Activated CD8-positive, alpha-beta memory T cell treated with anti-CD3 and anti-CD28 coated beads, Interleukin-2, amount 10 ng/mL, durations not matched to agents 7 days and 5 days (primary cell): Measurements from ENCODE around the gene TIAM1. TPM values are rescaled to one million over a fixed set of nuclear protein-coding genes. Genes with fewer than 3 reads are reported as not detected.
A peak's percentile ranks its signal among the peaks of the same experiment; 100 is the strongest.

Experiments
- ATAC-seq: fragments of 150-1000 bp; cut with Tn5 transposase; one replicate; pipeline ENCODE4 v1.10.0; 2021; ENCODE audit warnings: moderate library complexity
- CTCF ChIA-PET: fragments of 350-600 bp; sonication (Branson Sonifier 250); formaldehyde crosslinking; loops from one replicate; lab custom pipeline; 2021; ENCODE audit warnings: antibody characterized with exemption; lab: Charles Lee
- DNase-seq: peaks from one replicate; pipeline ENCODE4 v3.0.0-alpha.2; 2020
- H3K27ac Mint-ChIP-seq: one replicate; pipeline ENCODE4 v1.8.0; 2021; ENCODE audit warnings: mild to moderate bottlenecking, mixed read lengths
- H3K27me3 Mint-ChIP-seq: one replicate; pipeline ENCODE4 v1.8.0; 2021; ENCODE audit warnings: mixed read lengths
- H3K36me3 Mint-ChIP-seq: one replicate; pipeline ENCODE4 v1.8.0; 2021; ENCODE audit warnings: mild to moderate bottlenecking, mixed read lengths
- H3K4me1 Mint-ChIP-seq: one replicate; pipeline ENCODE4 v1.8.0; 2021; ENCODE audit warnings: mixed read lengths
- H3K4me3 Mint-ChIP-seq: one replicate; pipeline ENCODE4 v1.8.0; 2021; ENCODE audit warnings: mild to moderate bottlenecking, moderate library complexity, mixed read lengths
- H3K9me3 Mint-ChIP-seq: one replicate; pipeline ENCODE4 v1.8.0; 2022; ENCODE audit warnings: low read depth, mixed read lengths
- total RNA-seq, 2 experiments: library from RNA; stranded (reverse); gene quantifications; one replicate each; pipeline ENCODE4 v1.2.3, GENCODE V29; 2021

Gene TIAM1
- total RNA-seq, 2 experiments from 2014 or later, result 18.8 to 20.5 TPM

DNA sequence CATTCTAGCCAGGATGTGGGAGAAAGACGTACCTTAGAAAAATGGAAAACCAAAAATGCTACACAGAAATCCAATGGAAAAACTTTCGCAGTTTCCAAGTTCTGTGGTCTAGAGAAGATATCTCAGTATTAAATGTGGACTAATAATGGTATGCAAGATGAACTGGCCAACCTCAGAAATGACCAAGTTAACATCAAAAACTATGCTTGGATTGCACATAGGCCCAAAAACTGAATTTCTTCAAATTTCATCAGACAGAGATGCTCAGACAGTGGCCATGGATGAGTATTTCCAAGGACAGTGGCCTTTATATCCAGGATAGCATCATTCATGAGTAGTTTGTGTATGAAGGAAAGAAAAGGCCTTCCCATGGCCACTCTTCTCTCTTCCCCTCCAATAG, 132.2 kb downstream of the TIAM1 start:
- Mint-ChIP-seq H3K4me1 (peaks cover 2% of the 10 kb centered on the region), H3K27ac (no peak overlapping the region), H3K27me3 (peaks cover 5% of the 10 kb centered on the region), H3K36me3 (no peaks in the 10 kb centered on the region), H3K4me3 (no peak overlapping the region), H3K9me3 (no peaks in the 10 kb centered on the region)
- DNase-seq (no peak), ATAC-seq (no peak)
- CTCF ChIA-PET, result no interaction called here

DNA sequence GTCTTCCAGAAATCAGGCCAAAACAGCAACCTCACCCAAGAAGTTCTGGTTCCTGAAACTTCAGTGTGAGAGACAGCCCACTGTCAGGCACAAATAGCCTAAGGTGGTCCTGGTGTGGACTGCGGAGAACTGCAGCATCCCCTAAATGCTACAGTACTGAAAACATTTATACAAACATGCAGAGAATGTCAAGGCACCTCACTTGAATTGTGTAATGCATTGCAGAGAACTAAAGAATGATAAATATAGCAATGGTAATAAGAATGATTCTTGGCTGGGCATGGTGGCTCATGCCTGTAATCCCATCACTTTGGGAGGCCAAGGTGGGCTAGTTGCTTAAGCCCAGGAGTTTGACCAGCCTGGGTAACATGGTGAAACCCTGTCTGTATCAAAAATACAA, 138.6 kb downstream of the TIAM1 start:
- no peaks in the 10 kb centered on the region for H3K36me3 Mint-ChIP-seq
- CTCF ChIA-PET, result no interaction called here
- no peaks in the 10 kb centered on the region for H3K9me3 Mint-ChIP-seq
- peaks cover 10% of the 10 kb centered on the region for H3K27me3 Mint-ChIP-seq
- DNase-seq, result no peak
- H3K27ac Mint-ChIP-seq, result no peak overlapping the region
- no peak for ATAC-seq
- H3K4me1 Mint-ChIP-seq, result peaks cover 2% of the 10 kb centered on the region
- no peak overlapping the region for H3K4me3 Mint-ChIP-seq

- Mint-ChIP-seq H3K27ac (no peak overlapping the region), H3K4me3 (no peak overlapping the region), H3K9me3 (no peaks in the 10 kb centered on the region), H3K27me3 (peaks cover 10% of the 10 kb centered on the region), H3K4me1 (peaks cover 2% of the 10 kb centered on the region), H3K36me3 (no peaks in the 10 kb centered on the region)
- ATAC-seq (no peak), DNase-seq (no peak)
- CTCF ChIA-PET, result no interaction called here
These were observed 139.3 kb downstream of the TIAM1 start for GRCh38 chr21:31204801-31205200.

GRCh38 chr21:31203431-31204054, 140.5 kb downstream of the TIAM1 start:
- no peak overlapping the region for H3K4me3 Mint-ChIP-seq
- peaks cover 8% of the 10 kb centered on the region for H3K27me3 Mint-ChIP-seq
- H3K4me1 Mint-ChIP-seq, result peaks cover 2% of the 10 kb centered on the region
- DNase-seq (no peak), ATAC-seq (no peak)
- no peak overlapping the region for H3K27ac Mint-ChIP-seq
- CTCF ChIA-PET, result interaction anchor here (1.4 kb wide), 1 partner anchor 10 kb away, joined by 4 read pairs; no protein-coding TSS in a partner anchor
- no peaks in the 10 kb centered on the region for H3K36me3 Mint-ChIP-seq
- no peaks in the 10 kb centered on the region for H3K9me3 Mint-ChIP-seq

GRCh38 chr21:31201548-31201947, 142.5 kb downstream of the TIAM1 start:
- CTCF ChIA-PET, result interaction anchor here (0.5 to 8.7 kb wide), 4 partner anchors 20 to 403 kb away, joined by 3 to 85 read pairs (median 4); no protein-coding TSS in a partner anchor
- no peak for ATAC-seq
- no peak overlapping the region for H3K27ac Mint-ChIP-seq

GRCh38 chr21:31201144-31201543, 142.9 kb downstream of the TIAM1 start:
- no peak for DNase-seq
- Mint-ChIP-seq H3K27ac (no peak overlapping the region), H3K4me3 (no peak overlapping the region), H3K36me3 (peaks cover 2% of the 10 kb centered on the region), H3K9me3 (no peaks in the 10 kb centered on the region), H3K27me3 (peaks cover 3% of the 10 kb centered on the region), H3K4me1 (peaks cover 7% of the 10 kb centered on the region)
- CTCF ChIA-PET, result interaction anchor here (0.5 to 8.7 kb wide), 2 partner anchors 358 to 379 kb away, joined by 3 to 85 read pairs; no protein-coding TSS in a partner anchor
- no peak for ATAC-seq

More at GRCh38 chr21:31201548-31201947, 142.5 kb downstream of the TIAM1 start:
- Mint-ChIP-seq H3K4me3 (no peak overlapping the region), H3K9me3 (no peaks in the 10 kb centered on the region), H3K27me3 (peaks cover 3% of the 10 kb centered on the region), H3K36me3 (peaks cover 2% of the 10 kb centered on the region), H3K4me1 (peaks cover 7% of the 10 kb centered on the region)
- DNase-seq, result no peak

GRCh38 chr21:31198575-31198974, 145.5 kb downstream of the TIAM1 start:
- Mint-ChIP-seq H3K27me3 (peaks cover 20% of the 10 kb centered on the region), H3K4me1 (peaks cover 24% of the 10 kb centered on the region), H3K36me3 (peaks cover 2% of the 10 kb centered on the region), H3K9me3 (no peaks in the 10 kb centered on the region), H3K27ac (no peak overlapping the region), H3K4me3 (no peak overlapping the region)
- no peak for DNase-seq
- CTCF ChIA-PET, result interaction anchor here (0.6 to 8.7 kb wide), 16 partner anchors 10 to 413 kb away, joined by 3 to 85 read pairs (median 3); no protein-coding TSS in a partner anchor
- no peak for ATAC-seq

- CTCF ChIA-PET, result interaction anchor here (1.1 to 8.7 kb wide), 4 partner anchors 17 to 383 kb away, joined by 3 to 85 read pairs (median 10); no protein-coding TSS in a partner anchor
- Mint-ChIP-seq H3K27me3 (peaks cover 21% of the 10 kb centered on the region), H3K27ac (no peak overlapping the region), H3K4me1 (peaks cover 24% of the 10 kb centered on the region), H3K36me3 (peaks cover 3% of the 10 kb centered on the region), H3K9me3 (no peaks in the 10 kb centered on the region), H3K4me3 (no peak overlapping the region)
- DNase-seq (no peak), ATAC-seq (no peak)
These were observed 147.3 kb downstream of the TIAM1 start for GRCh38 chr21:31196724-31197123.

- H3K9me3 Mint-ChIP-seq, result no peaks in the 10 kb centered on the region
- peak overlapping the region; percentile 70 for H3K27ac Mint-ChIP-seq
- CTCF ChIA-PET, result interaction anchor here (0.9 to 8.7 kb wide), 5 partner anchors 14 to 385 kb away, joined by 3 to 85 read pairs (median 4); no protein-coding TSS in a partner anchor
- H3K4me1 Mint-ChIP-seq, result peaks cover 28% of the 10 kb centered on the region
- peak overlapping the region; percentile 53 for H3K4me3 Mint-ChIP-seq
- peaks cover 25% of the 10 kb centered on the region for H3K27me3 Mint-ChIP-seq
- ATAC-seq, result peak; percentile 68
- no peak for DNase-seq
- peaks cover 5% of the 10 kb centered on the region for H3K36me3 Mint-ChIP-seq
These were observed 148.6 kb downstream of the TIAM1 start for GRCh38 chr21:31195334-31196015.

- Mint-ChIP-seq H3K4me1 (peaks cover 33% of the 10 kb centered on the region), H3K9me3 (no peaks in the 10 kb centered on the region), H3K27me3 (peaks cover 26% of the 10 kb centered on the region), H3K27ac (no peak overlapping the region), H3K36me3 (peaks cover 5% of the 10 kb centered on the region), H3K4me3 (no peak overlapping the region)
- CTCF ChIA-PET, result interaction anchor here (0.6 to 8.7 kb wide), 4 partner anchors 14 to 385 kb away, joined by 3 to 85 read pairs (median 6); no protein-coding TSS in a partner anchor
- DNase-seq, result no peak
- no peak for ATAC-seq
These were observed 149.4 kb downstream of the TIAM1 start for GRCh38 chr21:31194510-31195293.

- DNase-seq (no peak), ATAC-seq (no peak)
- H3K4me3 Mint-ChIP-seq, result no peak overlapping the region
- peaks cover 5% of the 10 kb centered on the region for H3K36me3 Mint-ChIP-seq
- H3K4me1 Mint-ChIP-seq, result peaks cover 34% of the 10 kb centered on the region
- no peaks in the 10 kb centered on the region for H3K9me3 Mint-ChIP-seq
- no peak overlapping the region for H3K27ac Mint-ChIP-seq
- peaks cover 29% of the 10 kb centered on the region for H3K27me3 Mint-ChIP-seq
- CTCF ChIA-PET, result interaction anchor here (1.2 to 1.8 kb wide), 2 partner anchors 61 to 94 kb away, joined by 3 to 6 read pairs; no protein-coding TSS in a partner anchor
These were observed 150.3 kb downstream of the TIAM1 start for GRCh38 chr21:31193761-31194160.

- CTCF ChIA-PET, result interaction anchor here (1.3 kb wide), 1 partner anchor 389 kb away, joined by 4 read pairs; no protein-coding TSS in a partner anchor
- no peak for DNase-seq
- H3K27ac Mint-ChIP-seq, result no peak overlapping the region
- H3K27me3 Mint-ChIP-seq, result peaks cover 31% of the 10 kb centered on the region
- no peaks in the 10 kb centered on the region for H3K9me3 Mint-ChIP-seq
- no peak overlapping the region for H3K4me3 Mint-ChIP-seq
- peaks cover 35% of the 10 kb centered on the region for H3K4me1 Mint-ChIP-seq
- peaks cover 4% of the 10 kb centered on the region for H3K36me3 Mint-ChIP-seq
- no peak for ATAC-seq
These were observed 152.5 kb downstream of the TIAM1 start for GRCh38 chr21:31191553-31191952.

DNA sequence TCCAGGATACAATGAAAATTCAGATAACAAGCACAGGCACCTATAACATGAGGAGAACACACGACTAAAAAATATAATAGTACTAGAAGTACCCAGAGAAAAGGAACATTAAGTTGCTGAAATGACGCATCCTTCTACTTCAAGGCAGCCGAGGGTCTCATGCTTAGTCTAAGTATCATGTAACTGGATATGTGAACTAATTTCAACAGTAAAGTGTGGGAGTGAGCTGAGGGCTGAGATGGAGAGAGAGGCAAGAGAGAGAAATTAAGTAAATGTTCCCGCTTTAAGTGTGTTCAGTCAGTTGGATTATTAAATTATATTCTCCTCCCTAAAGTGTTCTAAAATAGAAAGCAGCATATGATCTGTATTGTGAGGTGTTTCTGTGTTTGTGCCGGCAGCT, 153.5 kb downstream of the TIAM1 start:
- ATAC-seq (no peak), DNase-seq (no peak)
- H3K4me1 Mint-ChIP-seq, result peaks cover 33% of the 10 kb centered on the region
- H3K27me3 Mint-ChIP-seq, result peaks cover 25% of the 10 kb centered on the region
- H3K9me3 Mint-ChIP-seq, result no peaks in the 10 kb centered on the region
- H3K27ac Mint-ChIP-seq, result no peak overlapping the region
- peaks cover 4% of the 10 kb centered on the region for H3K36me3 Mint-ChIP-seq
- CTCF ChIA-PET, result no interaction called here
- no peak overlapping the region for H3K4me3 Mint-ChIP-seq
